Measurements from ENCODE around the gene MTM1. TPM values are rescaled to one million over a fixed set of nuclear protein-coding genes. Genes with fewer than 3 reads are reported as not detected.
A peak's percentile ranks its signal among the peaks of the same experiment; 100 is the strongest.

The MTM1 gene
- total and polyA plus RNA-seq, 8 donors = 11.0 to 21.9 (median 13.6) TPM

DNA sequence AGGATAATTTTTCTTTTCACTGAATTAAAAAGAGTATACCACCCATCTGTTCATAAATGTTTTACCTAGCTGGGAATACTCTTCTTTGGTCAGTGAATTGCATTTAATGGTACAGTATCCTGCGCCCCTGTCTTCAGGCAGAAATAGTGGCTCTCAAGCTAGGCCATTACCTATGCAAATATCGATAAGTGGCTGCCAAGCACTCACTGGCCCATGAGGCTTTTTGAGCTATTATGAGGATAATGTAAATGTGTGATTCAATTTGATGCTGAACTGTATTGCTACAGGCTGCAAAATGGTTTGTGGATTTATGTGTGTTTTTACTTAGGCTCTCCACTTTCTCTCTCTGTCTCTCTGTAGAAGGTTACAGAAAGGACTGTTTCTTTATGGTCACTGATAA, 94.7 kb downstream of the MTM1 start:
- H3K9me3 ChIP-seq = no peaks in the 10 kb centered on the region
- H3K4me3 ChIP-seq = no peak overlapping the region
- TF ChIP-seq, protein P1, sequence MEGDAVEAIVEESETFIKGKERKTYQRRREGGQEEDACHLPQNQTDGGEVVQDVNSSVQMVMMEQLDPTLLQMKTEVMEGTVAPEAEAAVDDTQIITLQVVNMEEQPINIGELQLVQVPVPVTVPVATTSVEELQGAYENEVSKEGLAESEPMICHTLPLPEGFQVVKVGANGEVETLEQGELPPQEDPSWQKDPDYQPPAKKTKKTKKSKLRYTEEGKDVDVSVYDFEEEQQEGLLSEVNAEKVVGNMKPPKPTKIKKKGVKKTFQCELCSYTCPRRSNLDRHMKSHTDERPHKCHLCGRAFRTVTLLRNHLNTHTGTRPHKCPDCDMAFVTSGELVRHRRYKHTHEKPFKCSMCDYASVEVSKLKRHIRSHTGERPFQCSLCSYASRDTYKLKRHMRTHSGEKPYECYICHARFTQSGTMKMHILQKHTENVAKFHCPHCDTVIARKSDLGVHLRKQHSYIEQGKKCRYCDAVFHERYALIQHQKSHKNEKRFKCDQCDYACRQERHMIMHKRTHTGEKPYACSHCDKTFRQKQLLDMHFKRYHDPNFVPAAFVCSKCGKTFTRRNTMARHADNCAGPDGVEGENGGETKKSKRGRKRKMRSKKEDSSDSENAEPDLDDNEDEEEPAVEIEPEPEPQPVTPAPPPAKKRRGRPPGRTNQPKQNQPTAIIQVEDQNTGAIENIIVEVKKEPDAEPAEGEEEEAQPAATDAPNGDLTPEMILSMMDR (IDR thresholded peaks at IDR 0.05) = no peak
- intact Hi-C loops (cut with DNase I) = no loop called here
- H3K4me1 ChIP-seq = no peaks in the 10 kb centered on the region
- peaks cover 0 to 39% of the 10 kb centered on the region in 2 donors for H3K36me3 ChIP-seq
- ATAC-seq (peak; percentile 54), DNase-seq (no peak)
- H3K27me3 ChIP-seq = no peaks in the 10 kb centered on the region
- H3K27ac ChIP-seq = no peak overlapping the region

DNA sequence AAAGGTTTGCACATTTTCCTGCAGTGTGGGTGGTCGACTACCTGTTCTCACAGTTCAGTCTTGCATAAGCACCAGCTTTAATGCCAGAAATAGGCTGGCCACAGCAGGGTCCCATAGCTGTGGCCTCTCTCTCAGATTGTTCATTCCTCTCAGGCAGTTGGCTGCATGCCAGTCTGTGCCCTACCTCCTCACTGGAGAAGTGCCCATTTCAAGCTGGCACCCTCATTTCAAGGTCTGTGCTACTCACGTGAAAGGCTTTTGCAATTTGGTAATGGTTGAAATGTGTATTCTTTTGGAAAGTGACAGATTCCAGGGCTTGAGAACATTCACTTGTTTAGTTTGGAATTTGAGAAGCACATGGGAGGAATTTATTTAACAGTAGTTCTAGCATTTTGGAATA, 95.9 kb downstream of the MTM1 start:
- TF ChIP-seq, protein P1 (IDR thresholded peaks at IDR 0.05) = no peak

DNA sequence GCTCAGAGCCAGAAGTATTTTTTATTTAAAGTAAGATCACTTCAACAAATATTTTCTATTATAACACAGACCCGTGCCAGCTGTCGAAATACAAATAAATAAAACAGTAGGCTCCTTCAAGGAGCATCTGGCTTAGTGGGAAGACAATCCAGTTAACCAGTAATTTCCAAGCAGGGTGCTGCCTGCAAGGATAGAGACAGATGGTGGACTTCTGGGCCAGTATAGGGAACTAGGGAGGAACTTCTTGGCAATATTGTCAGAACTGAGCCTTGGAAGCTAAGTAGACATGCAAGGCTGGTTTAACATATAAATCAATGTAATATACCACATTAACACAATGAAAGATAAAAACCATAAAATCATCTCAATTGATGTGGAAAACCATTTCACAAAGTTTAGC, 107.8 kb downstream of the MTM1 start:
- H3K4me3 ChIP-seq = no peak overlapping the region
- DNase-seq = no peak
- no peak overlapping the region for H3K27ac ChIP-seq
- no peaks in the 10 kb centered on the region for H3K36me3 ChIP-seq
- intact Hi-C loops (cut with DNase I) = no loop called here
- no peak for ATAC-seq
- no peaks in the 10 kb centered on the region for H3K9me3 ChIP-seq
- H3K4me1 ChIP-seq = no peaks in the 10 kb centered on the region
- H3K27me3 ChIP-seq = no peaks in the 10 kb centered on the region
- TF ChIP-seq, protein P1 (IDR thresholded peaks at IDR 0.05) = no peak

More for the DNA sequence above, 95.9 kb downstream of the MTM1 start:
- Histone ChIP-seq H3K9me3 (no peaks in the 10 kb centered on the region), H3K4me3 (no peak overlapping the region), H3K27ac (no peak overlapping the region), H3K27me3 (no peaks in the 10 kb centered on the region), H3K4me1 (no peaks in the 10 kb centered on the region), H3K36me3 (peaks cover 0 to 27% of the 10 kb centered on the region in 2 donors)
- intact Hi-C loops (cut with DNase I) = no loop called here
- ATAC-seq = peak; percentile 55
- DNase-seq = peak in 2 of 4 donors; percentile 37 to 41

DNA sequence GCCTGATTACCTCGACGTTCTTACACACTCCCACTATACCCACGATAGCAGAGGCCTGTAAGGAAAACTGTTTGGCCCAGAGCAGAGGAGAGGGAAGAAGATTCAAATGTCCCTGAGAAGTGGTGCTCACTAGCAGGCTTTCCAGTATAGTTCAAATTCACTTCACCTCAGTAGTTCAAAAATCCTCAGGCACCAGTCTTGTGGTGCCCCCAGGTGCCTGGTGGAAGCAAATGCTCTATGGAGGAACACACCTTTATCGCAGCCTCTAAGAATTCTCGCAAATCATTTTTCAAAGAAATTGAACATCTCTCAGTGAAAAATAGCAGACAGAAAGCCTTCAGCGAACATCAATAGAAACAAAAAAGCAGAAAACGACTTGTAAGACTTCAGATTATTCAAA, 112.6 kb downstream of the MTM1 start:
- ATAC-seq = peak; percentile 79
- no peaks in the 10 kb centered on the region for H3K36me3 ChIP-seq
- intact Hi-C loops (cut with DNase I) = no loop called here
- no peaks in the 10 kb centered on the region for H3K27me3 ChIP-seq
- TF ChIP-seq, protein P1 (IDR thresholded peaks at IDR 0.05) = peak; percentile 14
- DNase-seq = peak in 1 of 4 donors; percentile 19
- H3K9me3 ChIP-seq = no peaks in the 10 kb centered on the region
- H3K4me3 ChIP-seq = no peak overlapping the region
- no peaks in the 10 kb centered on the region for H3K4me1 ChIP-seq
- no peak overlapping the region for H3K27ac ChIP-seq

DNA sequence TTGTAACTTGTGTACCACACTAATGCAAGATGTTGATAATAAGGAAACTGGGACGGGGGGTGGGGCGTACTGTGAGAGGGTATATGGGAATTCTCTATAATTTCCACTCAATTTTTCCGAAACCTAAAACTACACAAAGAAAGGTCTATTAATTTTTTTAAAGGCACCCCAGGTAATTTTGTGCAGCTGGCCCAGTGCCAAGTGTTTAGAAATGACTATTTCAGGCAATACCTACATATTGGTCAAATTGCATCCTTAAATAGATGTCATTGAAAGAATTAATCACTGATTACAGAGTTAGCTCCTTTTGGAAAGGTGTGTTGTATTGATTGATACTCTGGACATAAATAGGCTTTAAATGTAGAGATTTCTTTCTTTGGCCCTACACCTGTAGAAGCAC, 114.7 kb downstream of the MTM1 start:
- DNase-seq (no peak), ATAC-seq (no peak)
- TF ChIP-seq, protein P1 (IDR thresholded peaks at IDR 0.05) = no peak
- H3K27ac ChIP-seq = no peak overlapping the region
- no peaks in the 10 kb centered on the region for H3K36me3 ChIP-seq
- no peaks in the 10 kb centered on the region for H3K9me3 ChIP-seq
- H3K27me3 ChIP-seq = no peaks in the 10 kb centered on the region
- no peak overlapping the region for H3K4me3 ChIP-seq
- H3K4me1 ChIP-seq = no peaks in the 10 kb centered on the region
- intact Hi-C loops (cut with DNase I) = no loop called here
